ENCODE measurements around the gene SYTL2. TPM values are rescaled to one million over a fixed set of nuclear protein-coding genes. Genes with fewer than 3 reads are reported as not detected.
"Not testable (repeated sequence)": the region's sequence is repeated elsewhere in the genome, so short reads cannot be mapped to it uniquely, and the experiment has no call there.

Gene SYTL2
- polyA plus RNA-seq, 1 experiment, result 43.5 TPM

GRCh38 chr11:85663080-85663752, 147.7 kb downstream of the SYTL2 start:
- ChIA-PET POLR2A (no interaction called here), CTCF (interaction anchor here (1.0 kb wide), 1 partner anchor 555 kb away, joined by 3 read pairs; no protein-coding TSS in a partner anchor)
- TF ChIP-seq CTCF (IDR thresholded peaks at IDR 0.05; ENCODE audit: insufficient read depth, low read depth, low read length), result no peak
- H3K36me3 ChIP-seq (ENCODE audit: control insufficient read depth, insufficient read depth, low read length), result no peaks in the 10 kb centered on the region; the same call in 1 of the 2 replicates
- H3K27me3 ChIP-seq (ENCODE audit: control insufficient read depth, insufficient read depth, low read length), result no peaks in the 10 kb centered on the region
- DNase-seq (ENCODE audit: low read depth), result no peak
- peak overlapping the region; percentile 98 for H3K4me3 ChIP-seq (ENCODE audit: low read depth, low read length)

GRCh38 chr11:85661972-85662664, 148.8 kb downstream of the SYTL2 start:
- H3K27me3 ChIP-seq (ENCODE audit: control insufficient read depth, insufficient read depth, low read length), result no peaks in the 10 kb centered on the region
- DNase-seq (ENCODE audit: low read depth), result no peak
- CTCF ChIA-PET, result interaction anchor here (1.4 kb wide), 1 partner anchor 24 kb away, joined by 3 read pairs; the partner anchor contains the start of gene CCDC89
- POLR2A ChIA-PET, result no interaction called here
- no peak for TF ChIP-seq CTCF (IDR thresholded peaks at IDR 0.05; ENCODE audit: insufficient read depth, low read depth, low read length)
- peak overlapping the region; percentile 98 for H3K4me3 ChIP-seq (ENCODE audit: low read depth, low read length)
- no peaks in the 10 kb centered on the region; the same call in 1 of the 2 replicates for H3K36me3 ChIP-seq (ENCODE audit: control insufficient read depth, insufficient read depth, low read length)

- no peaks in the 10 kb centered on the region for H3K27me3 ChIP-seq (ENCODE audit: control insufficient read depth, insufficient read depth, low read length)
- TF ChIP-seq CTCF (IDR thresholded peaks at IDR 0.05; ENCODE audit: insufficient read depth, low read depth, low read length), result no peak
- ChIA-PET CTCF (interaction anchor here (1.6 kb wide), 1 partner anchor 21 kb away, joined by 6 read pairs; no protein-coding TSS in a partner anchor), POLR2A (interaction anchor here (1.5 kb wide), 1 partner anchor 9 kb away, joined by 4 read pairs; no protein-coding TSS in a partner anchor)
- no peak overlapping the region for H3K4me3 ChIP-seq (ENCODE audit: low read depth, low read length)
- H3K36me3 ChIP-seq (ENCODE audit: control insufficient read depth, insufficient read depth, low read length), result no peaks in the 10 kb centered on the region; the same call in 1 of the 2 replicates
- no peak for DNase-seq (ENCODE audit: low read depth)
These were observed 152.8 kb downstream of the SYTL2 start for GRCh38 chr11:85658180-85658579.

- Histone ChIP-seq H3K27me3 (ENCODE audit: control insufficient read depth, insufficient read depth, low read length) (no peaks in the 10 kb centered on the region), H3K36me3 (ENCODE audit: control insufficient read depth, insufficient read depth, low read length) (no peaks in the 10 kb centered on the region; the same call in 1 of the 2 replicates), H3K4me3 (ENCODE audit: low read depth, low read length) (no peak overlapping the region)
- no peak for TF ChIP-seq CTCF (IDR thresholded peaks at IDR 0.05; ENCODE audit: insufficient read depth, low read depth, low read length)
- ChIA-PET POLR2A (no interaction called here), CTCF (no interaction called here)
- DNase-seq (ENCODE audit: low read depth), result no peak
These were observed 154.2 kb downstream of the SYTL2 start for GRCh38 chr11:85656777-85657176.

GRCh38 chr11:85654343-85654742, 156.6 kb downstream of the SYTL2 start:
- CTCF ChIA-PET; H3K27me3 ChIP-seq (ENCODE audit: control insufficient read depth, insufficient read depth, low read length); H3K36me3 ChIP-seq (ENCODE audit: control insufficient read depth, insufficient read depth, low read length); DNase-seq (ENCODE audit: low read depth); POLR2A ChIA-PET; H3K4me3 ChIP-seq (ENCODE audit: low read depth, low read length): not testable (repeated sequence)
